ENCODE results near the gene SYTL1. TPM values are rescaled to one million over a fixed set of nuclear protein-coding genes. Genes with fewer than 3 reads are reported as not detected.
A peak's percentile ranks its signal among the peaks of the same experiment; 100 is the strongest.

The SYTL1 gene, protein sequence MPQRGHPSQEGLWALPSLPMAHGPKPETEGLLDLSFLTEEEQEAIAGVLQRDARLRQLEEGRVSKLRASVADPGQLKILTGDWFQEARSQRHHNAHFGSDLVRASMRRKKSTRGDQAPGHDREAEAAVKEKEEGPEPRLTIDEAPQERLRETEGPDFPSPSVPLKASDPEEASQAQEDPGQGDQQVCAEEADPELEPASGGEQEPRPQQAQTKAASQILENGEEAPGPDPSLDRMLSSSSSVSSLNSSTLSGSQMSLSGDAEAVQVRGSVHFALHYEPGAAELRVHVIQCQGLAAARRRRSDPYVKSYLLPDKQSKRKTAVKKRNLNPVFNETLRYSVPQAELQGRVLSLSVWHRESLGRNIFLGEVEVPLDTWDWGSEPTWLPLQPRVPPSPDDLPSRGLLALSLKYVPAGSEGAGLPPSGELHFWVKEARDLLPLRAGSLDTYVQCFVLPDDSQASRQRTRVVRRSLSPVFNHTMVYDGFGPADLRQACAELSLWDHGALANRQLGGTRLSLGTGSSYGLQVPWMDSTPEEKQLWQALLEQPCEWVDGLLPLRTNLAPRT
- total RNA-seq (2014; rRNA removed; shearing (Covaris generic)) = 0.12 TPM in 1 of 2 replicates, not detected in the other

DNA sequence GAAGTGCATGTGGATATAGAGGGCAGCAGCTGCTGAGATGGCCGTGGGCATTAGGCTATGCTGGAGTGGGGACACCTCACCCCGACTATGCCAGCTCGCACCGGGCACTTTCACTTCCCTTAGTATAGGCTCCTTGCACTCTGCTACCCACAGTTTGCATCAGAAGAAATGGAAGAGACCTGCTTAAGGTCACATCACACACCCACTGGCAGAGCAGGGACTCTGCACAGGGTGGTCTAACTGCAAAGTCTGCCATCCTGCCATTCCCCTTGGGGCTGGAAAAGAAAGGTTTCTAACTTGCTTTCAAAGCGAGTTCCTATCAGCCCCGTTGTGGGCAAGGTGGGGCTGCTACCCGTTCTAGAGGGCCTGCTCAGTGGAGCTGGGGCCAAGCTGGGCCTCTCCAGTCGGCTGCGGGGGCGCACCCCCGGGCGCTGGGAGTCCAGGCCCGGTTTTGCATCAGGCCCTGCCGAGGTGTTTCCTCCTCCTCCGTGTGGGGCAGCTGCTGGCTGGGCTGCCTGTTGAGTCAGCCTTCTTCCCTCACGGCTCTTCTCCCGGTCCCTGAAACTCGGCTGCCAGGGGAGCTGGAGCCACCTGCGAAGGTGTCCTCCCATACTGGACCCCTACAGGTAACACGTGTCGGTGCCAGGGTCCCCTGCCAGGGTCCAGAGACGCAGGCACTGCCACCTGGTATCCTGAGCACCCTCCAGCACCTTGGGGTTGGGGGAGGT is at the start of gene SYTL1:
SYTL1 (plus strand) TSS at position 498 of the 728 bp plus-strand sequence. CDS start 3,313 bp downstream, outside the sequence.
- DNase-seq (ENCODE audit: low read depth) = peak; percentile 61

DNA sequence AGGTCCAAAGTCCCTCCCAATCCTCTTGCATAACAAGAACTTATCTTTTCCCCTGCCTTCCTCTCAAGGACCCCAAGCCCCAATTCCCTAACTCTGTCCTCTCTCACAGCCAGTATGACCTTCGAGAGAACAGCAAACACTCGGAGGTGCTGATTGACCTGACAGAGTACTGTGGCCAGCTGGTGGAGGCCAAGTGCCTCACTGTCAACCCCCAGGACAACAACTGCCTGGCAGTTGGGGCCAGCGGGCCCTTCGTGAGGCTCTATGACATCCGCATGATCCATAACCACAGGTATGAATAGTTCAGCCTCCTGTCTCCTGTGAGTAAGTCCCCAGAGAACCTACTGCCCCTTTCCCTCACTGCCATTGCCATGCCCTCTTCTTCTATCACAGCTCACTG is 49.7 kb upstream of the SYTL1 start:
- DNase-seq (ENCODE audit: low read depth) = peak; percentile 63

DNA sequence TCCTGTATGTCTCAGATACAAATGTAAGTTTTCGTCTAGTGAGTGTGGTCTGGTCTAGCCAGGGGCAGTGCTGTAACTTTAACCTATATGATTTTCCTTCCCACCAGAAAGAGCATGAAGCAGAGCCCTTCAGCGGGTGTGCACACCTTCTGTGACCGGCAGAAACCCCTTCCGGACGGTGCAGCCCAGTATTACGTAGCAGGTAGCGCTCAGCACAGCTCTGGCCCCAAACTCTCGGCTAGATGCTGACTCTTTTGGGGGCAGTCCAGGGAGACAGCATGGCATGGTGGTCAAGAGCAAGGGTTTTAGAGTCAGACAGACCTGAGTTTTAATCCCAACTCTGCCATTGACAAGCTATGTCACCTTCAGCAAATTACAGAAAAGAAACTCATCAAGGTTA is 47.9 kb upstream of the SYTL1 start:
- DNase-seq (ENCODE audit: low read depth) = no peak

DNA sequence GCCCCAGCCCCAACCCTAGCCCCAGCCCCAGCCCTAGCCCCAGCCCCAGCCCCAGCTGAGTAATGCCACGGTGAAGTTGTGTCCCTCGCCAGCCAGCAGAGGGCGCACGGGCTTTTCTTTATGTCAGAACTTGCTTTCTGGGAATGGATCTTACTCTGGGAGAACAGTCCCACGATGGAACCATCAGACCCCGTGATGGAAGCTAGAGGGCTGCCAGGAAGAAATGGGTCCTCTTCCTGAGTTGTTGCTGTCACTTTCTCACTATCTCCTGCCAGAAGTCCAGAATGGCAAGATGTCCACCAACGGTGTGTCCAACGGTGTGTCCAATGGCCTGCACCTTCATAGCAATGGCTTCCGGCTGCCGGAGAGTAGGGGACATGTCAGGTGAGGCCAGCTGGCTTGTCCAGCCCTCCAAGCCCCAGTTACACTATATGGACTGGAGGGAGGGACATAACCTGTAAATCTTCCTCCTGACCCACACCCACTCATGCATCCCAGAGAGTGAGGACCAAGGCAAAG is 45.0 kb upstream of the SYTL1 start:
- DNase-seq (ENCODE audit: low read depth) = peak; percentile 55

DNA sequence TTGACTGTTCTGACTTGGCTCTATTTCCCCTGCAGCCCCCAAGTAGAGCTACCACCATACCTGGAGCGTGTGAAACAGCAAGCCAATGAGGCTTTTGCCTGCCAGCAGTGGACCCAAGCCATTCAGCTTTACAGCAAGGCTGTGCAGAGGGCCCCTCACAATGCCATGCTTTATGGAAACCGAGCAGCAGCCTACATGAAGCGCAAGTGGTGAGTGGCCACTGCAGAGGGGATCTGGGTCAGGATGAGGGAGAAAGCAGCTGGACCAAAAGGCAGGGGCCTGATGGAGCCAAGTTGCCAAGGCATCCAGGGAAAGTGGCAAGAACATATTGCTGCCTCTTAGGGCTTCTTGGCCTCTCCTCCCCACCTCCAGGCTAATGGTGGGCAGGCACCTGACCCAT is 43.9 kb upstream of the SYTL1 start:
- no peak for DNase-seq (ENCODE audit: low read depth)

DNA sequence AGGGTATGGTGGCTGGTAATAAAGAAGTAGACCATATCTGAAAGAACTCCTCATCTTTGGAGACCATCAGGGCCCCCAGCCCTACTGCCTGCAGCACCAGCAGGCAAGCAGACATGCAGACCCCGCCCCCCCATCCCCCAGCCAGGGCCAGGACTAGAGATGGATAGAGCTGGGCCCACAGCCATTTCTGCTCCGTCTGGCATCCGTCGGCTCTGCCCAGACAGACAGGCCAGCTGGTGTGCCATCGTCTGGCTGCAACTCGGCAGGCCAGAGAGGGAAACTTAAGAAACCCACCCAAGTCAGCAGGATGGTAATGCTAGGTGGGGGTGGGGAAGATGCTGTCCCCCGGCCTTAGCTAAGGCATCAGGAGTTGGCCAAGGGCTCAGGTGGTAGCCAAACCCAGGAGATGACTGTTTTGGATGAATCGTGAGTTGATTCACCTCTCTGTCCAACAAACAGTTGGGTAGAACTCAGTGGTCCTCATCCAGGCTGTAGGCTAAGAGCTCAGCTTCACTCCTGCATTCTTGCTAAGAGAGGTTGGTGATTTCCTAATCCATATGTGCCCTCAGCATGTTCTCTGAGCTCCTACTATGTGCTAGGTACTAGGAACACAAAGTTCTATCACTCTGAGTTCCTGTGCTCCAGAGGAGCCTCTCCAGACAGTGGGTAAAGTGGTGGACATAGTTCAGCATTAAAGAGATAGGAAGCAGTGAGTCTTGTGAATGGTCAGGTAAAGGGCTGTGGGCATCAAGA is 43.0 kb upstream of the SYTL1 start:
- no peak for DNase-seq (ENCODE audit: low read depth)

DNA sequence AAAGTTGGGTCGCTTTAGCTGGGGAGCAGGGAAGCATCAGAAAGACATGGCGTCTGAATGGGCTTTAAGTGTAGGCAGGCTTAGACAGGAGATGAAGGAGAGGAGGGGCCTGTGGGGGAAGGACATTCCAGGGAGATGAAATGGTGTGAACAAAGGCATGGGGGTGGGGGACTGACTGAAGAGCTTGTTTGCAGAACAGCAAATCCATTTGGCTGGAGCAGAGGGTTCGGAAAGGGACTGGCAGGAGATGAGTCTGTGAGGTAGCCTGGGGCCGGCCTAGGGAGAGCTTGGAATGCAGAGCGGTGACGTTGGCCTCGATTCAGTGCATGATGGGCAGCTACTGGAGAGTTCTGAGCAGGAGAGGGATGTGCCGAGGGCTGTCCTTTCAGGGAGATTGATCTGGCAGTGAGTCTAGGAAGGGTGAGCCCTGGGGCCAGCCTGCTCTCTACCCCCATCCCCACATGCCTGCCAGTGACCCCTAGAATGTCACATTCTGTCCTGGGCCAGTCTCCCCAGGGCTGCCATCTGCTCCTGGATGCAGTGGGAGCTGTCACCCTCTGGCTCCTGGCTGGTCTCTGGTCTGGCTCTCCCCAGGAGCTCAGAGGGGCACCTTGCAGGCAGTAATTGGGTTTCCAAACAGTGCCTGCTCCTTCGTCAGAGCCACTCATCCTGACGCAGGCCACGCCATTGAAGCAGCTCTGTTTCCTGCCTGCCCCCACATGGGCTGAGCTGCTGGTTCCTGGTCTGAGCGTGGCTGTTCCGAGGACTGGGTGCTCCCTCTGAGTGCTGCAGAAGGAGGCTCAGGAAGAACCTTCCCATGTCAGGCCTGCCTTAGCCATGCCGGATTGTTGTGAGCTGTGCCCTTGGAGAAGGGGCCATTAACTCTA is 42.2 kb upstream of the SYTL1 start:
- DNase-seq (ENCODE audit: low read depth) = peak; percentile 97

DNA sequence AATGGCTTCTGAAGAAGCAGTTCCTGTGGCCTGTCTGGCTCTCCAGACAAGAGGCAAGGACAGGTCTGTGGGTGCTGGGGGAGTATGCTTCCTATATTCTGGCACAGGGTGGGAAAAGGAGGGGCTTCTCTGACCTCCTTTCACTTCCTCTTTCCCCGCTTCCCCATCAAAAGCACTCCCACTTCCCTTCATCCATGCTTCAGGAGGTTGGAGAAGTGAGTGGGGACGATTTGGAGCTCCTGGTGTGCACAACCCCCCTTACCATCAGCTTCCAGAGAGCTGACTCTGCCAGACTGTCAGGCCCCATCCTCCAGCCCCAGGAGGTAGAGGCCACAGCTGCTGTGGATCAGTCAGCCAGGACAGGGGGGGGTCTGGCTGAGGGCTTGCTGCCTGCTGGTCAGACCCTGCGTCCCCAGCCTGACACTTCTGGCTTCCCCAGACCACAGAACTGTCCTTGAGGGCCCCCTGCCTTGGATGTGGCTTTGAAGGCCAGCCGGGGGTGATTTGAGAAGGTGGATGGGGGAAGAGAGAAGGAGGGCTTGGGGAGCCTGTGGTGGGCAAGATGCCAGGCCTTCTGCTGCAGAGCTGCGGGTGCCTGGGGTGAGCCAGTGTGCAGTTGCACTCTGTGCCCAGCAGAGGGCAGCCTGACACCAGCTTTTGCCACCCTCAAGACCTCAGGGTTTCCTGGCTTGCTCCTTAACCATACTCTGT is 41.3 kb upstream of the SYTL1 start:
- peak; percentile 83 for DNase-seq (ENCODE audit: low read depth)

DNA sequence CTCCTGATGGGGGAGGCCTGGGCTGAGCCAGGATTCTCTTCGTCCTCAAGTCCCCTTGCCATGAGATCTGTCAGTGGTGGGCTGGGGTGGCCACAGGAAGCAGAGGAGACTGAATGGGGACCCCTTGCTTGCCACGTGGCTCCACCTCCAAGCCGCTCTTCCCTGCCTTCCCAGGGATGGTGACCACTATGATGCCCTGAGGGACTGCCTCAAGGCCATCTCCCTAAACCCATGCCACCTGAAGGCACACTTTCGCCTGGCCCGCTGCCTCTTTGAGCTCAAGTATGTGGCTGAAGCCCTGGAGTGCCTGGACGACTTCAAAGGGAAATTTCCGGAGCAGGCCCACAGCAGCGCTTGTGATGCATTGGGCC is 40.8 kb upstream of the SYTL1 start:
- no peak for DNase-seq (ENCODE audit: low read depth)

DNA sequence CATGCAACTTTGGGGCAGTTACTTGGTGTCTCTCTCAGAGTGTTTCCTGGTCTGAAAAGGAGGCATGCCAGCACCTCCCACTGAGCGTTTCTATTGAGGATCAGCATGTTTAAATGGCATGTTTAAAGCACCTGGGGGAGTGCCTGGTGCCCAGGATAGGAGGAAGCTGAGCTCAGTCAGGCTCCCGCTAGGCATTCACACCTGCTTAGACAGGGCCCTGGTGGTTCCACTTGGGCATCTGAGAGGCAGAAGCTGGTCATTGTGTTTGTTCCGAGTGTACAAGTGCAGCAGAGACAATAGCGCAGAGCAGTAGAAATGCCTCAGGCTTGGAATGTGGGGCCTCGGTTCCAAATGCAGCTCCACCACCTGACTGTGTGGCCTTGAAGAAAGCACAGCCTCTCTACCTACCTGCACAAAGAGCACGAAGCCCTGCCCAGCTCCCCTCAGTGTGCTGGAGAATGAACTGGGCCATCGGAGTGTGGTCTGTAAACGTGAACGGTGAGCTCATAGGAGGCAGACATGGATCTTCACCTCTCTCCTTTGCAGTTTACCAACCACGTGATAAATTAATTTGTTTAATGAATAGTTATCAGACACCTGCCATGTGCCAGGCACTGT is 40.1 kb upstream of the SYTL1 start:
- DNase-seq (ENCODE audit: low read depth) = no peak

DNA sequence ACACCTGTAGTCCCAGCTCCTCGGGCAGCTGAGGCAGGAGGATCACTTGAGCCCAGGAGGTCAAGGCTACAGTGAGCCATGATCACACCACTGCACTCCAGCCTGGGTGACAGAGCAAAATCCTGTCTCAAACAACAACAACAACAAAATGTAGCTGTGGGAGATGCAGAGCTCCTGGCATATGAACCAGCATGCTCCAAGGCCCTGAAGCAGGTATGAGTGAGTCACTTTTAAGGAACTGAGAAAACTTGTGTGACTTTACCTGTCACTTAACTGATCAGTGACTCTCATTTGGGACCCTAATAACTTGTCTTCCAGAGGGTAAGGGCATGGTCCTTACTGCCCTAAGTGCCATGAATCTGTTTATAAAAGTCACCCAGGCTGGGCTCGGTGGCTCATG is 39.2 kb upstream of the SYTL1 start:
- no peak for DNase-seq (ENCODE audit: low read depth)

DNA sequence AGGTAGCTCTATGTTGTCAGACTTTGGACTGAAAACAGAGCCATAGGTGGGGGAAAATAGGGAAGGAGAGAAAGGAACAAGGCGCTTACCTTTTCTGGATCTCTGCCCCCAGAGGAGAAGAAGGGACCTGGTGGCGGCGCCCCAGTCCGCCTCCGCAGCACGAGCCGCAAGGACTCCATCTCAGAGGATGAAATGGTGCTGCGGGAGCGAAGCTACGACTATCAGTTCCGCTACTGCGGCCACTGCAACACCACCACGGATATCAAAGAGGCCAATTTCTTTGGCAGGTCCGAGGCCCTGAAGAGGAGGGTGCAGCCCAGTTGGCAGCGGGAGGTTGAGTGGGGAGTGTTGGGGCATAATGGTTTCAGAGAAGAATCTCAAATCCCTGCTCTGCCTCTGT is 38.3 kb upstream of the SYTL1 start:
- no peak for DNase-seq (ENCODE audit: low read depth)

DNA sequence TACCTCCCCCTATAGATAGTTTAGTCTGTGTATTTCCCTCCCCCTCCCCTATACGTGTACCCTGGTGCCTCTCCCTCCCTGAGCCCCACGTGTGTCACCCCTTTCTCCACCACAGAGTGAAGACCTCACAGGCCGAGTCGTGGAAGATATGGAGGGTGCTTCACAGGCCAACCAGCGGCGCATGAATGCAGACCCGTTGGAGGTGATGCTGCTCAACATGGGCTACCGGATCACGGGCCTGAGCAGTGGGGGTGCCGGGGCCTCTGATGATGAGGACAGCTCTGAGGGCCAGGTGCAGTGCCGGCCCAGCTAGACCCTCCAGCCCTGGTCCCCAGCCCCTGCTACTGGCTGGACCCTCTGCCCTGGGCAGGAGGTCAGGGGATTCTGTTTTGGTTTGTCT is 35.8 kb upstream of the SYTL1 start:
- DNase-seq (ENCODE audit: low read depth) = no peak

DNA sequence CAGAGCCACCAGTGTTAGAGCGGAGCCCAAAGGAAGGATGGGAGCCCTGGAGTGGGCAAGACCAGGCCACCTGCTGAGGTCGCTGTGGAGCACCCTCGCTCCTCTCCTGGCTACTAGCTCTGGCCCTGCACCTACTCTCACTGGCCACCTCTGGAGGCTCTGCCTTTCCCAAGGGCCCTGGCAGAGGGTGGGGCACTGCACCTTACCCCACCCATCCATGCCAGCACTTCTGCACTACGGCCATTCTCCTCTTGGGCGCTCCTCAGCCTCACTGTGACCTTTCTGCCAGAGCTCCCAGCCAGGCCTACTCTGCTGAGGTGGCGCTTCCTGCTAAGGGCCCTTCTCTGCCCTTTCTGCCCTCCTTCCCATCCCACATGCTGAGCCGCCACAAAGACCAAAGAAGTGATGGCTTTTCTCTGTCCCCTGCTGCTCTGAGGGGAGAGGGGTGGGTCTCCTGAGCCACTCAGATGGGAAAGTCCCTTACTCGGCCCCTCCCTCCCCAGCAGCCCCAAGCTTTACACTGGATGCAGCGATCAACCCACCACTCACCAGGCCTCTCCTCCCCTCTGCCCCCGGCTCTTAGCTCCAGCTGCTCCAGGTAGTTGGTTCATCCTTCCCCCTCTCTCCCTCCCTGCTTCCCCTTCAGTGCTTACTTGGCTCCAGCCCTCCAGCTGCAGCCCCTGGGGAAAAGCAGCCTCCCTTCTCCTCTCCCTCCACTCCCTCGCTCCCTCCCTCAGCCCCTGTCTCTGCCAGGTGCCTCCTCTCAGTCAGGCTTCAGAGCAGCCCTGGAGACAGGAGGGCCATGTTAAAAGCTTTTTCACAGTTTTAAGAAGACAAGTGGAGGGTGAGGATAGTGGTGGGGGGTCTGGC is 34.7 kb upstream of the SYTL1 start:
- no peak for DNase-seq (ENCODE audit: low read depth)

DNA sequence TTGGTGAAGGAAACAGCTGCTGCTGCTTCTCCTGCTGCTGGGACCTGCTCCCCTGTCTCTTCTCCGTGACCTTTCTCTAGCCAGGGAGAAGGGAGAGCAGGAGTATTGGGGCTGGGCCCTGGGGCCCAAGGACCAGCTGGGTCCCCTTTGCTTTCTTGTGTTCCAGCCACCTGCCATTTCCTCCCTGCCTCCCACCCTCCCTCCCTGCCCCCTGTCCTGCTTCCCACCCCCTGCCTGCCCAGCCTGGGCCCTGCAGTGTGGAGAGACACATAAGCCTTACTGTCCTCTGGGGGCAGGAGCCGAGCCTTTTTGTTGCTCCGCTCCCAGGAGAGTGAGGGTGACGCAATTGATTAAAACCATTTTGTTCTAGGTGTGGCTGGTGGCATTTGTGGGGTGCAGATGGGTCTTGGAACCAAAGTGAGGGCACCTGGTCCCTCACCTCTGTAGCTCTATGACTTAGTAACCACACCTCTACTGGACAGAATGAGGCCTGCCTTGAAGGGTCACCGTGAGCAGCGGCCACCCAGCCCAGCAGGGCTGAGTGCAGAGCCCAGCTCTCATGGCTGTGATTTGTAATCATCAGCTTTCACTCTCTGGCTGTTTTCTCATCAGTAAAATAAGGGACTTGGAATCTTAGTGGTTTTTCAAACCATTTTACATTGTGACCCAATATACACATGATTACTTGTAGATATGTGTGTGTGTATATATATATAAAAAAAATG is 33.8 kb upstream of the SYTL1 start:
- no peak for DNase-seq (ENCODE audit: low read depth)

DNA sequence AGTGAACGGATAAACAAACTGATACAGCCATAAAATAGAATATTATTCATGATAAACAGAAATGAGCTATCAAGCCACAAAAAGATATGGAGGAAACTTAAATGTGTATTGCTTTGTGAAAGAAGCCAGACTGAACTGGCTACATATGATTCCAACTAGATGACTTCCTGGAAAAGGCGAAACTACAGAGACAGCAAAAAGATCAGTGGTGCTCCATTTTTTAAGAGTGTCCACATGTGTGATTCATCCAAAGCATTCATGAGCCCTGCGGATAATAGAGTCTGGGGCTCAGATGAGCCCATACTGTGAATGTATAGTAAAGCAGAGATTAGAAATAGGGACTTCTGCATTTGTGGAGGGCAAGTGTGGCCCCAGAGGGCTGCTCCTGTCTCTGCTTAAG is 27.7 kb upstream of the SYTL1 start:
- DNase-seq (ENCODE audit: low read depth) = no peak

DNA sequence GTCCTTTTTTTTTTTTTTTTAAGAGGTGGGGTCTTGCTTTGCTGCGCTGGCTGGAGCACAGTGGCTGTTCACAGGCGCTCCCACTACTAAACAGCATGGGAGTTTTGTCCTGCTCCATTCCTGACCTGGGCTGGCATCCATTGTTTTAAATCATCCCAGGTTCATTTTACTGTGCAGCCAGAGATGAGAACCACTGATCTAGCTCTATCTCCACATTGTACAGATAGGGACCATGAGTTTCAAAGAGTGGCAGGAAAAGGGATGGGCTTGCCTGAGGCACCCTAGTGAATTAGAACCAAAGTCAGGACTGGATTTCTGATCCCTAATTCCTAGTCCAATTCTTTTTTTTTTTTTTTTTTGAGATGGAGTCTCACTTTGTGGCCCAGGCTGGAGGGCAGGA is 27.1 kb upstream of the SYTL1 start:
- peak; percentile 17 for DNase-seq (ENCODE audit: low read depth)

DNA sequence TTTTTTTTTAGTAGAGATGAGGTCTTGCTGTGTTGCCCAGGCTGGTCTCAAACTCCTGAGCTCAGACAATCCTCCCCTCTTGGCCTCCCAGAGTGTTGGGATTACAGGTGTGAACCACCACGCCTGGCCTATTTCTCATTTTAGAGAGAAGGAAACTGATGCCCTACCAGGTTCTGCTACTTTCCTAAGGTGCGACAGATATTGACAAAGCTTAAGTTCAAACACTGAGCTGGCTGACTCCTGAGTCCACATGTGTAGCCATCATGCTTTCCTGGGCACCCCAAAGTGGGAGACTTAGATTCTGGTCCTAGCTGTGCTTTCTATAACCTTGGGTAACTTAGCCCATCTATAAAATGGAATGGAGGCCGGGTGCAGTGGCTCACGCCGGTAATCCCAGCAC is 25.0 kb upstream of the SYTL1 start:
- no peak for DNase-seq (ENCODE audit: low read depth)

All from RPMI7951 (cell line).